Renal cortex interstitium (tissue), 11 donors: Measurements from ENCODE around the gene MSLN. TPM values are rescaled to one million over a fixed set of nuclear protein-coding genes. Genes with fewer than 3 reads are reported as not detected.

Experiments
- DNase-seq, 11 donors: peaks; one replicate each; pipeline ENCODE4 v3.0.0-alpha.2; 2013; ENCODE audit warnings: low read depth in 9 of 11, low spot score in 4 of 11; ENCODE audit errors: extremely low read depth in 1 of 11
- polyA plus RNA-seq, 3 donors: library from polyadenylated mRNA; unstranded; fragments of 120-200 nt; gene quantifications; one replicate each; pipeline ENCODE4 v1.2.1, GENCODE V29; 2013; ENCODE audit not compliant: insufficient read length in 3 of 3

MSLN gene
- polyA plus RNA-seq, 3 donors, result 12.7 to 36.0 (median 18.1) TPM

- DNase-seq, result peak in 1 of 11 donors; percentile 44
Observed at GRCh38 chr16:813204-813915, 52.8 kb downstream of the MSLN start.

- no peak for DNase-seq
Observed at GRCh38 chr16:813916-814412, 53.4 kb downstream of the MSLN start.

- DNase-seq, result no peak
Observed at GRCh38 chr16:814974-815373, 54.4 kb downstream of the MSLN start.

- no peak for DNase-seq
Observed at GRCh38 chr16:815861-816260, 55.3 kb downstream of the MSLN start.

- no peak for DNase-seq
Observed at GRCh38 chr16:817001-817906, 56.7 kb downstream of the MSLN start.

GRCh38 chr16:818132-818531 is 57.6 kb downstream of the MSLN start:
- no peak for DNase-seq

Other genes with a start within 250 kb of the MSLN start
- 10 to 100 TPM; 23.2 to 37.7 (median 35.0) TPM for gene CAPN15, start 233.0 kb upstream of the MSLN start, polyA plus RNA-seq
- gene PRR35, start 200.3 kb upstream of the MSLN start, polyA plus RNA-seq, result 10 to 100 TPM in 2 of 3 donors, 1 to 10 TPM in 1; 5.7 to 14.0 (median 14.0) TPM
- gene NHLRC4, start 193.7 kb upstream of the MSLN start, polyA plus RNA-seq, result 1 to 10 TPM; 5.1 to 8.9 (median 8.1) TPM
- 10 to 100 TPM; 49.0 to 82.6 (median 66.2) TPM for gene PIGQ, start 190.8 kb upstream of the MSLN start, polyA plus RNA-seq
- 10 to 100 TPM; 14.3 to 32.5 (median 23.6) TPM for gene RAB40C, start 170.7 kb upstream of the MSLN start, polyA plus RNA-seq
- 1 to 10 TPM; 1.3 to 2.0 (median 2.0) TPM for gene WFIKKN1, start 129.7 kb upstream of the MSLN start, polyA plus RNA-seq
- gene METTL26, start 124.4 kb upstream of the MSLN start, polyA plus RNA-seq, result 10 to 100 TPM; 39.3 to 62.6 (median 60.9) TPM
- gene MCRIP2, start 118.9 kb upstream of the MSLN start, polyA plus RNA-seq, result 10 to 100 TPM; 10.2 to 31.8 (median 22.6) TPM
- 10 to 100 TPM; 36.9 to 62.0 (median 48.4) TPM for gene WDR90, start 111.4 kb upstream of the MSLN start, polyA plus RNA-seq
- gene RHOT2, start 92.6 kb upstream of the MSLN start, polyA plus RNA-seq, result 100 to 1,000 TPM in 1 of 3 donors, 10 to 100 TPM in 2; 51.8 to 111 (median 92.9) TPM
- 1 to 10 TPM in 2 of 3 donors, under 1 TPM in 1; 0.84 to 2.5 (median 2.3) TPM for gene RHBDL1, start 85.1 kb upstream of the MSLN start, polyA plus RNA-seq
- 100 to 1,000 TPM in 2 of 3 donors, 10 to 100 TPM in 1; 97.8 to 133 (median 126) TPM for gene STUB1, start 80.3 kb upstream of the MSLN start, polyA plus RNA-seq
- 10 to 100 TPM; 48.7 to 73.8 (median 73.5) TPM for gene JMJD8, start 76.4 kb upstream of the MSLN start, polyA plus RNA-seq
- 10 to 100 TPM in 2 of 3 donors, 1 to 10 TPM in 1; 8.8 to 16.1 (median 14.2) TPM for gene WDR24, start 70.3 kb upstream of the MSLN start, polyA plus RNA-seq
- gene FBXL16, start 54.9 kb upstream of the MSLN start, polyA plus RNA-seq, result 1 to 10 TPM in 1 of 3 donors, under 1 TPM in 2; 0.67 to 2.7 (median 0.92) TPM
- 10 to 100 TPM in 2 of 3 donors, 1 to 10 TPM in 1; 4.0 to 15.4 (median 11.3) TPM for gene METRN, start 45.6 kb upstream of the MSLN start, polyA plus RNA-seq
- gene ANTKMT, start 39.6 kb upstream of the MSLN start, polyA plus RNA-seq, result 10 to 100 TPM; 10.4 to 22.6 (median 21.6) TPM
- gene CCDC78, start 34.3 kb upstream of the MSLN start, polyA plus RNA-seq, result 1 to 10 TPM; 1.5 to 3.6 (median 3.1) TPM
- 10 to 100 TPM in 1 of 3 donors, 1 to 10 TPM in 2; 3.8 to 12.1 (median 5.1) TPM for gene HAGHL, start 33.6 kb upstream of the MSLN start, polyA plus RNA-seq
- gene CIAO3, start 19.7 kb upstream of the MSLN start, polyA plus RNA-seq, result 10 to 100 TPM; 22.7 to 42.3 (median 26.5) TPM
- 10 to 100 TPM in 2 of 3 donors, 1 to 10 TPM in 1; 9.1 to 22.4 (median 16.7) TPM for gene RPUSD1, start 27.6 kb downstream of the MSLN start, polyA plus RNA-seq
- gene CHTF18, start 27.9 kb downstream of the MSLN start, polyA plus RNA-seq, result 10 to 100 TPM; 22.3 to 35.4 (median 32.3) TPM
- under 1 TPM; 0.41 to 0.58 (median 0.47) TPM for gene GNG13, start 40.0 kb downstream of the MSLN start, polyA plus RNA-seq
- gene LMF1, start 210.2 kb downstream of the MSLN start, polyA plus RNA-seq, result 10 to 100 TPM; 14.3 to 23.0 (median 18.4) TPM
- gene SOX8, start 221.0 kb downstream of the MSLN start, polyA plus RNA-seq, result 1 to 10 TPM; 2.9 to 4.7 (median 3.4) TPM